K562 (cell line): ENCODE results near the gene PYGO2. TPM values are rescaled to one million over a fixed set of nuclear protein-coding genes. Genes with fewer than 3 reads are reported as not detected.

ENCODE experiments used
- ETV1 ChIP-seq: fragments of 450-650 bp; conservative IDR thresholded peaks from 2 replicates; pipeline ENCODE4 v1.6.1; 2016; ENCODE audit warnings: missing genetic modification characterization, control low read depth, low read depth, missing compliant biosample characterization
- FOXJ3 ChIP-seq: sonication (generic); formaldehyde crosslinking; IDR thresholded peaks from 2 replicates; pipeline ENCODE4 v1.4.0; 2020; ENCODE audit warnings: mild to moderate bottlenecking, missing genetic modification reagents
- MTA1 ChIP-seq: fragments of 450-650 bp; IDR thresholded peaks from 2 replicates; pipeline ENCODE4 v1.6.1; 2017; ENCODE audit warnings: borderline replicate concordance
- MTA2 ChIP-seq: fragments of 450-650 bp; IDR thresholded peaks from 2 replicates; pipeline ENCODE4 v1.6.1; 2016; ENCODE audit warnings: low read depth
- NCOA2 ChIP-seq, 2 experiments: fragments of 450-650 bp; IDR thresholded peaks; 2 replicates each; pipeline ENCODE4 v1.6.1; 2018; ENCODE audit warnings: mild to moderate bottlenecking in 2 of 2, moderate library complexity in 1 of 2; ENCODE audit not compliant: partially characterized antibody in 2 of 2
- POLR2A ChIP-seq: fragments of 450-650 bp; conservative IDR thresholded peaks from 2 replicates; pipeline ENCODE4 v1.6.1; 2016
- PPARD ChIP-seq: fragments of 250-450 bp; sonication (Bioruptor Pico); IDR thresholded peaks from 2 replicates; pipeline ENCODE4 v1.8.0; 2022; ENCODE audit warnings: inconsistent platforms, mild to moderate bottlenecking, moderate library complexity
- SMAD3 ChIP-seq: fragments of 450-650 bp; formaldehyde crosslinking; conservative IDR thresholded peaks from 2 replicates; pipeline ENCODE4 v1.4.0; 2020; ENCODE audit warnings: mild to moderate bottlenecking
- ZEB2 ChIP-seq: fragments of 450-650 bp; IDR thresholded peaks from 2 replicates; pipeline ENCODE4 v1.6.1; 2016
- polyA plus RNA-seq, 8 experiments: library from polyadenylated mRNA; depleted of rRNA in 4 of 8; stranded (reverse) in 5 of 8; unstranded in 3 of 8; fragments of >200 nt; fragmentation: Nextera tagmentation in 2 of 8; fragmentation: Illumina TruSeq in 1 of 8; extraction: Ambion mirVana in 2 of 8; extraction: Trizol in 1 of 8; gene quantifications; 2 replicates each; pipeline versions ENCODE4 v1.2.1 to v1.2.3, GENCODE V29; 2011 to 2014; ENCODE audit warnings: inconsistent platforms in 1 of 8, missing spikeins in 1 of 8
- total RNA-seq, 7 experiments: library from RNA; depleted of rRNA in 6 of 7; stranded (reverse); fragments of >200 nt in 6 of 7; fragmentation: Illumina TruSeq in 2 of 7; extraction: Trizol in 2 of 7; gene quantifications; 2 replicates each; pipeline versions ENCODE4 v1.2.1 to v1.2.3, GENCODE V29; 2011 to 2021; ENCODE audit warnings: low replicate concordance in 1 of 7
- TF ChIP-seq, protein P1 (sequence below): fragments of 250-450 bp; sonication (Bioruptor Pico); IDR thresholded peaks from 2 replicates; pipeline ENCODE4 v1.5.0; 2021; ENCODE audit warnings: mild to moderate bottlenecking, moderate library complexity
- TF ChIP-seq, protein P2 (sequence below): fragments of 450-650 bp; formaldehyde crosslinking; IDR thresholded peaks from 2 replicates; pipeline ENCODE4 v1.4.0; 2020; ENCODE audit warnings: mild to moderate bottlenecking, moderate library complexity
- TF ChIP-seq, protein P3 (sequence below): sonication (generic); formaldehyde crosslinking; IDR thresholded peaks from 2 replicates; pipeline ENCODE4 v1.8.0; 2022; ENCODE audit warnings: mild to moderate bottlenecking, missing genetic modification reagents
- TF ChIP-seq, protein P4 (sequence below): sonication (generic); IDR thresholded peaks from 2 replicates; pipeline ENCODE4 v1.6.1; 2016
- TF ChIP-seq, protein P5 (sequence below): fragments of 250-450 bp; sonication (Bioruptor Pico); IDR thresholded peaks from 2 replicates; pipeline ENCODE4 v1.4.0; 2020
- TF ChIP-seq, protein P6 (sequence below): sonication (generic); formaldehyde crosslinking; IDR thresholded peaks from 2 replicates; pipeline ENCODE4 v1.8.1; 2022; ENCODE audit warnings: missing genetic modification reagents

Gene PYGO2
- total and polyA plus RNA-seq, 9 of the 15 experiments (the other 6 are each of a cell fraction or from before 2014, with no cell fraction given) = 8.3 to 36.2 (median 18.2) TPM

DNA sequence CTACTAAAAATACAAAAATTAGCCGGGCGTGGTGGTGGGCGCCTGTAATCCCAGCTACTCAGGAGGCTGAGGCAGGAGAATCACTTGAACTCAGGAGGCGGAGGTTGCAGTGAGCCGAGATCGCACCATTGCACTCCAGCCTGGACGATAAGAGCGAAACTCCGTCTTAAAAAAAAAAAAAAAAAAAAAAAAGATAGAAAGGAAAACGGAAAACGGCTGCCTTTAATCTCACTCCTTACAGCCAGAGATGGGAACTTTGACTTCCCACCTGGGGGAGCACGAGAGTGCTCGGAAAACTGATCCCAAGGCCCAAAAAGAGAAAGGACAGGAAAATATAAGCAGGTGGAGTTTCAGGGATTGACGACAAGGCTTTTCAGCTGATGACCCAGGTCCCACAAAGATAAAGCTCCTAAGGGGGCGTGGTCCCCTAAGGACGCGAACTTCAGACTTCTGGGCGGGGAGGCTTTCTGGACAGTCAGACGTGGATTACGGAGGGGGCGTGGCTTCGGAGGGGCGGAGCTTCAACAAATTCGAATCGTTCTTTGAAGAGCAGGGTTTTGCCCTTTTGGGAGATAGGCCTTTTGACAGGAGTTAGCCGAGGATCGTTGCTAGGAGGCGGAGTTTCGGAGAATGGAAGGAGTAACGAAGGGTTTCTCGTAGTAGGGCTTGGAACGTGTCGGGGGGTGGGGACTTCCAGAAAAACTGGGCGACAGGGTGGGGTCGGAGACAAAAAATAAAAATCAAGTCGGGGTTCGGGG is 11.9 kb upstream of the PYGO2 start (continued):
- TF ChIP-seq, protein P1, sequence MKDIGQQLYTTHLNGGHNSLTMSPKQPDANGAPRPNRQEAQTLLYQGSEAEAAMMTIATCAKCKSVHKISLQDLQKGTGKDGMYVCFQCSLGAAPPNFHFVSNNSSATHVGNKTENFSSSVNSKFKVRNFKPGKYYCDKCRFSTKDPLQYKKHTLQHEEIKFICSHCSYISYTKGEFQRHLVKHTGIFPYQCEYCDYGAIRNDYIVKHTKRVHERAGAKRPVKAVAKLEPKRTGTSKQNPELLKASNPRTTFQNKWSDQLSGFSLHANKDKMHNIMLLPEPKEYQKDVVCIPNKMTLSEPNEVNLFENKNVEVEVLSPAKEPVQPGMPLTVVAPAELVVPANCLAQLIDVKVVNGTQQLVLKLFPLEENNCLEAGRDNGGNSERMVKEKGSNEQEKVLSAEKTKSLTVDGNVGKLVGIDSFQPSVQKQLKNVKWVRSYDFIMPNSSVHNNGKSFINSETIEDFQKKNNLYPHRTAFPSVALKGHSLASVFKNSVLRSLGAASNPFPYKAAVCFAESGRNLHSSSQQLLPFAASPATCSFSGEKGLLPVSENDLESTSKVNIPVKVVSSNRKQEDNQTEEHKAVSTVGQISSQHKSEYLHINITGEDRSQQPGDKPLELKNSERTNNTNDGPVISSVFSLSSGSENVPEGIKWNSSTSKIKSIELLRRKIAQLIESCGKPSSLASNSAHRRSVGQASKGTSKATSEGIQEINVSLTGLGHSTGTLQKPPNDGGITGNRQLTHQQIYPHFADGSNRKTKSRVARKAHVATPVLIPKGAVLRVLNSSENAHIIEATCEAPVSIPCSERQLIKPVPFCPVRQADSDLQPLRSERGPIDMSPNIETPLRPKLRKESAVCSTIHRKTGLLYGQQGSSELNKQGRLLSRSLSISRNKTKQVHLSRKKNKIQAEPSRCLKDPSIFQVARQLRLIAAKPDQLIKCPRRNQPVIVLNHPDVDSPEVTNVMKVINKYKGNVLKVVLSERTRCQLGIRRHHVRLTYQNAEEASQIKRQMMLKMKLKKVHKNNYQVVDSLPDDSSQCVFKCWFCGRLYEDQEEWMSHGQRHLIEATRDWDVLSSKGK (CRISPR knock-in tag) = no peak
- TF ChIP-seq ETV1 (tag) (no peak), POLR2A (peak; percentile 86), MTA2 (no peak), ZEB2 (no peak; the same call in 1 of the 2 replicates), SMAD3 (no peak), MTA1 (no peak), NCOA2 (IDR thresholded peaks at IDR 0.05; ENCODE audit: partially characterized antibody in 2 of 2) (no peak), FOXJ3 (CRISPR knock-in tag) (no peak), PPARD (no peak)
- TF ChIP-seq, protein P2, sequence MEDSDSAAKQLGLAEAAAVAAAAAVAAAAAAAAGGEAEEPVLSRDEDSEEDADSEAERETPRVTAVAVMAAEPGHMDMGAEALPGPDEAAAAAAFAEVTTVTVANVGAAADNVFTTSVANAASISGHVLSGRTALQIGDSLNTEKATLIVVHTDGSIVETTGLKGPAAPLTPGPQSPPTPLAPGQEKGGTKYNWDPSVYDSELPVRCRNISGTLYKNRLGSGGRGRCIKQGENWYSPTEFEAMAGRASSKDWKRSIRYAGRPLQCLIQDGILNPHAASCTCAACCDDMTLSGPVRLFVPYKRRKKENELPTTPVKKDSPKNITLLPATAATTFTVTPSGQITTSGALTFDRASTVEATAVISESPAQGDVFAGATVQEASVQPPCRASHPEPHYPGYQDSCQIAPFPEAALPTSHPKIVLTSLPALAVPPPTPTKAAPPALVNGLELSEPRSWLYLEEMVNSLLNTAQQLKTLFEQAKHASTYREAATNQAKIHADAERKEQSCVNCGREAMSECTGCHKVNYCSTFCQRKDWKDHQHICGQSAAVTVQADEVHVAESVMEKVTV = no peak
- TF ChIP-seq, protein P3, sequence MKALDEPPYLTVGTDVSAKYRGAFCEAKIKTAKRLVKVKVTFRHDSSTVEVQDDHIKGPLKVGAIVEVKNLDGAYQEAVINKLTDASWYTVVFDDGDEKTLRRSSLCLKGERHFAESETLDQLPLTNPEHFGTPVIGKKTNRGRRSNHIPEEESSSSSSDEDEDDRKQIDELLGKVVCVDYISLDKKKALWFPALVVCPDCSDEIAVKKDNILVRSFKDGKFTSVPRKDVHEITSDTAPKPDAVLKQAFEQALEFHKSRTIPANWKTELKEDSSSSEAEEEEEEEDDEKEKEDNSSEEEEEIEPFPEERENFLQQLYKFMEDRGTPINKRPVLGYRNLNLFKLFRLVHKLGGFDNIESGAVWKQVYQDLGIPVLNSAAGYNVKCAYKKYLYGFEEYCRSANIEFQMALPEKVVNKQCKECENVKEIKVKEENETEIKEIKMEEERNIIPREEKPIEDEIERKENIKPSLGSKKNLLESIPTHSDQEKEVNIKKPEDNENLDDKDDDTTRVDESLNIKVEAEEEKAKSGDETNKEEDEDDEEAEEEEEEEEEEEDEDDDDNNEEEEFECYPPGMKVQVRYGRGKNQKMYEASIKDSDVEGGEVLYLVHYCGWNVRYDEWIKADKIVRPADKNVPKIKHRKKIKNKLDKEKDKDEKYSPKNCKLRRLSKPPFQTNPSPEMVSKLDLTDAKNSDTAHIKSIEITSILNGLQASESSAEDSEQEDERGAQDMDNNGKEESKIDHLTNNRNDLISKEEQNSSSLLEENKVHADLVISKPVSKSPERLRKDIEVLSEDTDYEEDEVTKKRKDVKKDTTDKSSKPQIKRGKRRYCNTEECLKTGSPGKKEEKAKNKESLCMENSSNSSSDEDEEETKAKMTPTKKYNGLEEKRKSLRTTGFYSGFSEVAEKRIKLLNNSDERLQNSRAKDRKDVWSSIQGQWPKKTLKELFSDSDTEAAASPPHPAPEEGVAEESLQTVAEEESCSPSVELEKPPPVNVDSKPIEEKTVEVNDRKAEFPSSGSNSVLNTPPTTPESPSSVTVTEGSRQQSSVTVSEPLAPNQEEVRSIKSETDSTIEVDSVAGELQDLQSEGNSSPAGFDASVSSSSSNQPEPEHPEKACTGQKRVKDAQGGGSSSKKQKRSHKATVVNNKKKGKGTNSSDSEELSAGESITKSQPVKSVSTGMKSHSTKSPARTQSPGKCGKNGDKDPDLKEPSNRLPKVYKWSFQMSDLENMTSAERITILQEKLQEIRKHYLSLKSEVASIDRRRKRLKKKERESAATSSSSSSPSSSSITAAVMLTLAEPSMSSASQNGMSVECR = no peak
- TF ChIP-seq, protein P4, sequence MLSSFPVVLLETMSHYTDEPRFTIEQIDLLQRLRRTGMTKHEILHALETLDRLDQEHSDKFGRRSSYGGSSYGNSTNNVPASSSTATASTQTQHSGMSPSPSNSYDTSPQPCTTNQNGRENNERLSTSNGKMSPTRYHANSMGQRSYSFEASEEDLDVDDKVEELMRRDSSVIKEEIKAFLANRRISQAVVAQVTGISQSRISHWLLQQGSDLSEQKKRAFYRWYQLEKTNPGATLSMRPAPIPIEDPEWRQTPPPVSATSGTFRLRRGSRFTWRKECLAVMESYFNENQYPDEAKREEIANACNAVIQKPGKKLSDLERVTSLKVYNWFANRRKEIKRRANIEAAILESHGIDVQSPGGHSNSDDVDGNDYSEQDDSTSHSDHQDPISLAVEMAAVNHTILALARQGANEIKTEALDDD = no peak
- TF ChIP-seq, protein P5, sequence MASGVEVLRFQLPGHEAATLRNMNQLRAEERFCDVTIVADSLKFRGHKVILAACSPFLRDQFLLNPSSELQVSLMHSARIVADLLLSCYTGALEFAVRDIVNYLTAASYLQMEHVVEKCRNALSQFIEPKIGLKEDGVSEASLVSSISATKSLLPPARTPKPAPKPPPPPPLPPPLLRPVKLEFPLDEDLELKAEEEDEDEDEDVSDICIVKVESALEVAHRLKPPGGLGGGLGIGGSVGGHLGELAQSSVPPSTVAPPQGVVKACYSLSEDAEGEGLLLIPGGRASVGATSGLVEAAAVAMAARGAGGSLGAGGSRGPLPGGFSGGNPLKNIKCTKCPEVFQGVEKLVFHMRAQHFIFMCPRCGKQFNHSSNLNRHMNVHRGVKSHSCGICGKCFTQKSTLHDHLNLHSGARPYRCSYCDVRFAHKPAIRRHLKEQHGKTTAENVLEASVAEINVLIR (CRISPR knock-in tag) = no peak; the same call in 1 of the 2 replicates
- TF ChIP-seq, protein P6, sequence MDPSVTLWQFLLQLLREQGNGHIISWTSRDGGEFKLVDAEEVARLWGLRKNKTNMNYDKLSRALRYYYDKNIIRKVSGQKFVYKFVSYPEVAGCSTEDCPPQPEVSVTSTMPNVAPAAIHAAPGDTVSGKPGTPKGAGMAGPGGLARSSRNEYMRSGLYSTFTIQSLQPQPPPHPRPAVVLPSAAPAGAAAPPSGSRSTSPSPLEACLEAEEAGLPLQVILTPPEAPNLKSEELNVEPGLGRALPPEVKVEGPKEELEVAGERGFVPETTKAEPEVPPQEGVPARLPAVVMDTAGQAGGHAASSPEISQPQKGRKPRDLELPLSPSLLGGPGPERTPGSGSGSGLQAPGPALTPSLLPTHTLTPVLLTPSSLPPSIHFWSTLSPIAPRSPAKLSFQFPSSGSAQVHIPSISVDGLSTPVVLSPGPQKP (CRISPR knock-in tag) = no peak
